NCI-H2227 treated with DMSO at 0.1 percent for 48 hours (cell line): Measurements from ENCODE around the gene HMX1.

Experiments
- DNase-seq: peaks from one replicate; lab custom pipeline; 2025; lab: John Stamatoyannopoulos, UW

HMX1 gene

GRCh38 chr4:8818063-8818881, 53.4 kb downstream of the HMX1 start:
- no peak for DNase-seq

- no peak for DNase-seq
Observed at GRCh38 chr4:8817813-8818062, 53.9 kb downstream of the HMX1 start.

GRCh38 chr4:8817096-8817812, 54.4 kb downstream of the HMX1 start:
- no peak for DNase-seq
